Measurements from ENCODE around the gene VPS72. TPM values are rescaled to one million over a fixed set of nuclear protein-coding genes. Genes with fewer than 3 reads are reported as not detected.

VPS72 gene
- total RNA-seq, 4 donors from 2014 or later = 21.9 to 39.2 (median 26.5) TPM

DNA sequence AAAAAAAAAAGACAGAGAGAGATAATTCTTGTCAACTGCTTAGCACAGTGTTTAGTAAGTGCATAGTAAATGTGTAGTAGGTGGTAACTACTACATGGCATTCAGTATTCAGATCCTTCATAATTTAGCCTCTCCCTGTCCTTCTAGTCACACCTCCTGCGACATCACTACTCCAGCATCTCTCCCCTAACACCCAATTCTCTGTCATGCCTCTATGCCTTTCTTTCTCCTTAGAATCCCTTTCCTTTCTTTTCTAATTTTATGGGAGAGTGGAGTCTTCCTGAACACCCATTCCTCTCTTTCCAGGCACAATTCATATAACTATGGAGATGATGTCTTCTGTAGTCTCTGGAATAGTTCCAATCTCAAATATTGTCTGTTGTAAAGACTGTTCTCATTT lies 3.9 kb upstream of the VPS72 start:
- no peak for TF ChIP-seq CTCF (IDR thresholded peaks at IDR 0.05; ENCODE audit: low read depth)

DNA sequence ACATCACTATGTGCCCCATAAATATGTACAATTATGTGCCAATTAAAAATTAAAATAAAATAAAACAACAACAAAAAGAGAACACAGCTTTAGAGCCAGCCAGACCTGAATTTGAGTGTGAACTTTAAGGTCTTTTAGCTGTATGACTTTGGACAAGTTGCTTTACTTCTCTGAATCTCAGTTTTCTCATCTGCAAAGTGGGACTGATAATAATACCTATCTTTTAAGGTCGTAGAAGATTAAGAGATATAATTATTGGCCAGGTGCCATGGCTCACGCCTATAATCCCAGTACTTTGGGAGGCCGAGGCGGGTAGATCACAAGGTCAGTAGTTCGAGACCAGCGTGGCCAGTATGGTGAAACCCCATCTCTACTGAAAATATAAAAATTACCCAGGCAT lies 3.3 kb upstream of the VPS72 start:
- TF ChIP-seq CTCF (IDR thresholded peaks at IDR 0.05; ENCODE audit: low read depth) = no peak

DNA sequence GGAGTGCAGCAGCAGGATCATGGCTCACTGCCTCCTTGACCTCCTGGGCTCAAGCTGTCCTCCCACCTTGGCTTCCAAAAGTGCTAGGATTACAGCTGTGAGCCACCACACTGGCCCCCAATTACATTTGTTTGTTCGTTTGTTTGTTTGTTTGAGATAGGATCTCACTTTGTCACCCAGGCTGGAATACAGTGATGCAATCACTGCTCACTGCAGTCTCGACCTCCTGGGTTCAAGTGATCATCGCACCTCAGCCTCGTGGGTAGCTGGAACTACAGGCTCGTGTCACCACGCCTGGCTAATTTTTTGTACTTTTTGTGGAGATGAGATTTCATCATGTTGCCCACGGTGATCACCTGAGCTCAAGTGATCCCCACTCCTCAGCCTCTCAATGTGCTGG lies 2.0 kb upstream of the VPS72 start:
- TF ChIP-seq CTCF (IDR thresholded peaks at IDR 0.05; ENCODE audit: low read depth) = no peak

- no peak for TF ChIP-seq CTCF (IDR thresholded peaks at IDR 0.05; ENCODE audit: low read depth)
These were observed 2.8 kb downstream of the VPS72 start for GRCh38 chr1:151187205-151187604.

GRCh38 chr1:151184211-151184610 lies 5.8 kb downstream of the VPS72 start:
- TF ChIP-seq CTCF (IDR thresholded peaks at IDR 0.05; ENCODE audit: low read depth) = no peak

- TF ChIP-seq CTCF (IDR thresholded peaks at IDR 0.05; ENCODE audit: low read depth) = no peak
These were observed 13.4 kb downstream of the VPS72 start for GRCh38 chr1:151176514-151177045.

GRCh38 chr1:151175863-151176262 lies 14.1 kb downstream of the VPS72 start, which contains the start of gene TMOD4:
TSS of gene TMOD4 (minus strand) at chr1:151175981. CDS start at chr1:151174875, 1,106 bp downstream.
- no peak for TF ChIP-seq CTCF (IDR thresholded peaks at IDR 0.05; ENCODE audit: low read depth)
